NOMO-1 (cell line): ENCODE data around the gene SLC29A3.

Experiments
- DNase-seq, 2 experiments: peaks; one replicate each; lab custom pipeline; 2025; ENCODE audit not compliant: unreplicated experiment in 2 of 2; lab: John Stamatoyannopoulos, UW

The SLC29A3 gene

GRCh38 chr10:71319800-71320392 is 837 bp downstream of the SLC29A3 start:
- DNase-seq: no peak

GRCh38 chr10:71320592-71320991 is 1.5 kb downstream of the SLC29A3 start:
- no peak for DNase-seq

- no peak for DNase-seq
Measured at GRCh38 chr10:71321386-71321785, 2.3 kb downstream of the SLC29A3 start.

GRCh38 chr10:71323407-71323806 is 4.3 kb downstream of the SLC29A3 start:
- DNase-seq: peak in 1 of 2 experiments; percentile 28

- no peak for DNase-seq
Measured at GRCh38 chr10:71324743-71325142, 5.7 kb downstream of the SLC29A3 start.

- DNase-seq: no peak
Measured at GRCh38 chr10:71325267-71325666, 6.2 kb downstream of the SLC29A3 start.

- no peak for DNase-seq
Measured at GRCh38 chr10:71326464-71326881, 7.4 kb downstream of the SLC29A3 start.

GRCh38 chr10:71330789-71331404 is 11.8 kb downstream of the SLC29A3 start:
- no peak for DNase-seq

GRCh38 chr10:71331736-71332135 is 12.7 kb downstream of the SLC29A3 start:
- DNase-seq: no peak

GRCh38 chr10:71332466-71332865 is 13.4 kb downstream of the SLC29A3 start:
- DNase-seq: no peak

GRCh38 chr10:71333129-71333887 is 14.2 kb downstream of the SLC29A3 start:
- peak; percentile 46 to 64 for DNase-seq

GRCh38 chr10:71334221-71334791 is 15.2 kb downstream of the SLC29A3 start:
- DNase-seq: no peak

- no peak for DNase-seq
Measured at GRCh38 chr10:71335173-71335708, 16.2 kb downstream of the SLC29A3 start.

- no peak for DNase-seq
Measured at GRCh38 chr10:71336632-71337031, 17.6 kb downstream of the SLC29A3 start.

- no peak for DNase-seq
Measured at GRCh38 chr10:71337219-71337701, 18.2 kb downstream of the SLC29A3 start.

GRCh38 chr10:71338728-71339495 is 19.9 kb downstream of the SLC29A3 start:
- no peak for DNase-seq

- no peak for DNase-seq
Measured at GRCh38 chr10:71339796-71340589, 20.9 kb downstream of the SLC29A3 start.

- DNase-seq: no peak
Measured at GRCh38 chr10:71342573-71343391, 23.7 kb downstream of the SLC29A3 start.

- DNase-seq: peak; percentile 67 to 83
Measured at GRCh38 chr10:71343392-71343773, 24.3 kb downstream of the SLC29A3 start.
